H1 (cell line): ENCODE results near the gene PRKN. TPM values are rescaled to one million over a fixed set of nuclear protein-coding genes. Genes with fewer than 3 reads are reported as not detected.

Source experiments
- ASH2L ChIP-seq: fragments of 200-600, 300-600 bp; sonication (generic); IDR thresholded peaks from one replicate; pipeline ENCODE4 v1.7.1; 2017; ENCODE audit warnings: low read length
- ATF2 ChIP-seq: IDR thresholded peaks from 2 replicates; pipeline ENCODE4 v1.6.1; 2012; ENCODE audit warnings: low read length, inconsistent platforms
- BCL11A ChIP-seq, 2 experiments: IDR thresholded peaks; one replicate each; pipeline ENCODE4 v1.6.1; 2011; ENCODE audit warnings: low read depth in 2 of 2, low read length in 2 of 2, mild to moderate bottlenecking in 2 of 2
- BRCA1 ChIP-seq: IDR thresholded peaks from 2 replicates; pipeline ENCODE4 v1.6.1; 2012; ENCODE audit warnings: low read depth, low read length, improper control_type of control experiment
- CBX5 ChIP-seq: fragments of 300-800, 300-1000 bp; sonication (generic); IDR thresholded peaks from 2 replicates; pipeline ENCODE4 v1.7.1; 2016; ENCODE audit warnings: antibody characterized with exemption, low read length, low read depth
- CHD1 ChIP-seq: IDR thresholded peaks from 2 replicates; pipeline ENCODE4 v1.6.1; 2012; ENCODE audit warnings: low read depth, low read length, improper control_type of control experiment
- CHD2 ChIP-seq: IDR thresholded peaks from 2 replicates; pipeline ENCODE4 v1.6.1; 2012; ENCODE audit warnings: low read length, improper control_type of control experiment
- CREB1 ChIP-seq: IDR thresholded peaks from 2 replicates; pipeline ENCODE4 v1.6.1; 2012; ENCODE audit warnings: inconsistent platforms
- CTBP2 ChIP-seq: IDR thresholded peaks from 2 replicates; pipeline ENCODE4 v1.7.0; 2011; ENCODE audit warnings: borderline replicate concordance, mild to moderate bottlenecking, moderate library complexity, mixed read lengths, low read length; ENCODE audit not compliant: insufficient read depth, insufficient read length
- EGR1 ChIP-seq: IDR thresholded peaks from 2 replicates; pipeline ENCODE4 v1.6.1; 2011; ENCODE audit warnings: low read depth, low read length, borderline replicate concordance
- JUND ChIP-seq: IDR thresholded peaks from 2 replicates; pipeline ENCODE4 v1.6.1; 2011; ENCODE audit warnings: mild to moderate bottlenecking, improper control_type of control experiment, low read length
- KDM4A ChIP-seq: IDR thresholded peaks from one replicate; pipeline ENCODE4 v1.7.1; 2012; ENCODE audit warnings: low read depth, mild to moderate bottlenecking, moderate library complexity, low read length, inconsistent platforms; ENCODE audit not compliant: severe bottlenecking
- NANOG ChIP-seq: IDR thresholded peaks from 2 replicates; pipeline ENCODE4 v1.6.1; 2011; ENCODE audit warnings: low read length, low read depth, mild to moderate bottlenecking, inconsistent platforms; ENCODE audit not compliant: insufficient read depth, poor library complexity, severe bottlenecking
- NRF1 ChIP-seq: IDR thresholded peaks from 2 replicates; pipeline ENCODE4 v1.6.1; 2011; ENCODE audit warnings: mild to moderate bottlenecking, low read depth, low read length, improper control_type of control experiment
- PHF8 ChIP-seq: fragments of 200-600 bp; sonication (generic); conservative IDR thresholded peaks from 2 replicates; pipeline ENCODE4 v1.7.1; 2012; ENCODE audit warnings: low read depth, mild to moderate bottlenecking, inconsistent platforms, low read length, moderate library complexity
- POLR2A ChIP-seq, 2 experiments: IDR thresholded peaks; 1 replicate in 1 of 2; 2 replicates in 1 of 2; pipeline ENCODE4 v1.6.1; 2011; ENCODE audit warnings: low read depth in 2 of 2, low read length in 2 of 2, mild to moderate bottlenecking in 2 of 2; ENCODE audit errors: control extremely low read depth in 1 of 2
- POLR2AphosphoS5 ChIP-seq: IDR thresholded peaks from 2 replicates; pipeline ENCODE4 v1.6.1; 2011; ENCODE audit warnings: low read depth, low read length
- POU5F1 ChIP-seq: IDR thresholded peaks from 2 replicates; pipeline ENCODE4 v1.6.1; 2011; ENCODE audit warnings: low read depth, mild to moderate bottlenecking, low read length, moderate library complexity
- RAD21 ChIP-seq, 2 experiments: IDR thresholded peaks in 1 of 2; conservative IDR thresholded peaks in 1 of 2; 2 replicates each; pipeline ENCODE4 v1.6.1; 2011; ENCODE audit warnings: low read depth in 2 of 2, low read length in 2 of 2, improper control_type of control experiment in 1 of 2, inconsistent platforms in 1 of 2, mild to moderate bottlenecking in 1 of 2, moderate library complexity in 1 of 2
- SIN3A ChIP-seq, 2 experiments: IDR thresholded peaks in 1 of 2; conservative IDR thresholded peaks in 1 of 2; 2 replicates each; pipeline ENCODE4 v1.6.1; 2011 to 2012; ENCODE audit warnings: low read length in 2 of 2, improper control_type of control experiment in 1 of 2, low read depth in 1 of 2, mild to moderate bottlenecking in 1 of 2
- SUZ12 ChIP-seq: fragments of 200-600 bp; sonication (generic); IDR thresholded peaks from 2 replicates; pipeline ENCODE4 v1.6.1; 2012; ENCODE audit warnings: mild to moderate bottlenecking, inconsistent platforms, low read length, moderate library complexity, mixed read lengths
- TAF1 ChIP-seq: IDR thresholded peaks from 2 replicates; pipeline ENCODE4 v1.6.1; 2011; ENCODE audit warnings: mild to moderate bottlenecking, low read depth, low read length
- polyA plus RNA-seq, 7 experiments: library from polyadenylated mRNA; depleted of rRNA in 3 of 7; stranded (reverse) in 5 of 7; unstranded in 2 of 7; fragments of >200 nt in 5 of 7; fragments of 200-250 nt in 2 of 7; gene quantifications; 1 replicate in 5 of 7; 2 replicates in 1 of 7; 4 replicates in 1 of 7; pipeline versions ENCODE4 v1.2.1 to v1.2.3, GENCODE V29; 2011 to 2013; ENCODE audit warnings: missing spikeins in 2 of 7, mixed read lengths in 2 of 7
- total RNA-seq: library from RNA; stranded (reverse); fragmentation: NEBNext Ultra II Directional; extraction: Animal tissue kit (Norgen Biotek cat#: 25700); gene quantifications from 2 replicates; pipeline ENCODE4 v1.2.1, GENCODE V29; 2021

The PRKN gene
- total and polyA plus RNA-seq, 2 of the 8 experiments (the other 6 are each of a cell fraction or from before 2014, with no cell fraction given) = 0.13 to 0.29 TPM

GRCh38 chr6:162727322-162728182 lies at the start of gene PRKN, which contains the start of gene PACRG (continued):
- peak; percentile 82 for TF ChIP-seq KDM4A
- no peak for TF ChIP-seq CHD1
- TF ChIP-seq BRCA1 = no peak
- peak; percentile 98 for TF ChIP-seq EGR1
- peak in 1 of 2 experiments; percentile 15; a peak in 1 of 4 replicates for TF ChIP-seq RAD21 (IDR thresholded peaks at IDR 0.05 in 1 of 2, conservative IDR thresholded peaks at IDR 0.05 in 1 of 2; ENCODE audit: low read depth in 2 of 2, low read length in 2 of 2)
- TF ChIP-seq ASH2L = peak; percentile 60
- no peak for TF ChIP-seq POU5F1
- no peak for TF ChIP-seq CBX5
- TF ChIP-seq NANOG = no peak
- TF ChIP-seq CTBP2 = no peak
- peak; percentile 45 for TF ChIP-seq POLR2AphosphoS5
- peak; percentile 45; the same call in 1 of the 2 replicates for TF ChIP-seq TAF1
- TF ChIP-seq ATF2 = no peak
- peak; percentile 14 to 69; a peak in 2 of 4 replicates for TF ChIP-seq SIN3A (conservative IDR thresholded peaks at IDR 0.05 in 1 of 2, IDR thresholded peaks at IDR 0.05 in 1 of 2; ENCODE audit: low read depth in 1 of 2, low read length in 2 of 2)
- peak; percentile 75 for TF ChIP-seq PHF8
- peak; percentile 45; the same call in 1 of the 2 replicates for TF ChIP-seq CHD2
- peak; percentile 50; the same call in 1 of the 2 replicates for TF ChIP-seq JUND
- TF ChIP-seq SUZ12 = no peak
- TF ChIP-seq POLR2A (IDR thresholded peaks at IDR 0.05; ENCODE audit: control extremely low read depth in 1 of 2, low read depth in 2 of 2, low read length in 2 of 2) = peak; percentile 81 to 82
- peak; percentile 48 for TF ChIP-seq NRF1
- no peak for TF ChIP-seq BCL11A (IDR thresholded peaks at IDR 0.05; ENCODE audit: low read depth in 2 of 2, low read length in 2 of 2)
- TF ChIP-seq CREB1 = peak; percentile 88
